HTR-8/SVneo (cell line): ENCODE measurements around the gene LCE1C.

Experiments
- DNase-seq: peaks from one replicate; pipeline ENCODE4 v3.0.0; 2011; ENCODE audit warnings: low spot score, mixed read lengths; ENCODE audit not compliant: insufficient read length
- FAIRE-seq: peaks from 2 replicates; lab custom pipeline; 2011; peaks lifted over from hg19 to GRCh38; lab: Jason Lieb, UNC

LCE1C gene

GRCh38 chr1:152760551-152761190 is 45.8 kb downstream of the LCE1C start:
- DNase-seq, result no peak
- FAIRE-seq, result no peak

- FAIRE-seq (no peak), DNase-seq (no peak)
These were observed 46.8 kb downstream of the LCE1C start for GRCh38 chr1:152759453-152760173.

GRCh38 chr1:152758636-152759035 is 47.8 kb downstream of the LCE1C start:
- no peak for DNase-seq
- FAIRE-seq, result no peak

GRCh38 chr1:152757747-152758146 is 48.7 kb downstream of the LCE1C start, which contains the start of gene KPRP:
Gene KPRP (plus strand): TSS chr1:152758025. CDS start chr1:152759589, 1,564 bp downstream.
- FAIRE-seq (no peak), DNase-seq (no peak)

- FAIRE-seq (no peak), DNase-seq (no peak)
These were observed 49.6 kb downstream of the LCE1C start for GRCh38 chr1:152756872-152757271.
